IMR-90 (cell line): Measurements from ENCODE around the gene PKDCC. TPM values are rescaled to one million over a fixed set of nuclear protein-coding genes. Genes with fewer than 3 reads are reported as not detected.

Experiments
- ATAC-seq: fragments of 200-7000 bp; cut with Tn5 transposase; 2 replicates; pipeline ENCODE4 v1.9.1; 2020; ENCODE audit warnings: low read depth, mild to moderate bottlenecking, moderate library complexity
- BruUV-seq: library from RNA; stranded (reverse); fragments of 400-500 nt; replicated peaks from 2 replicates; lab custom pipeline; 2021; lab: Mats Ljungman, UMichigan
- CTCF ChIA-PET: fragments of 300-600 bp; formaldehyde crosslinking; extraction: SDS; loops from one replicate; lab custom pipeline; 2021; ENCODE audit warnings: antibody characterized with exemption; lab: Yijun Ruan, JAX
- POLR2A ChIA-PET: fragments of 300-600 bp; sonication (Branson Sonifier 250); formaldehyde crosslinking; loops from one replicate; lab custom pipeline; 2022; ENCODE audit warnings: antibody characterized with exemption; ENCODE audit not compliant: unreplicated experiment; lab: Charles Lee
- DNase-seq: peaks from one replicate; pipeline ENCODE4 v3.0.0; 2013
- H2AFZ ChIP-seq: replicated peaks from 2 replicates; pipeline ENCODE3; 2013; ENCODE audit warnings: low read length, mild to moderate bottlenecking; ENCODE audit not compliant: poor library complexity
- H2AK5ac ChIP-seq: 2 replicates; pipeline ENCODE4 v1.6.1; 2013; ENCODE audit warnings: low read depth, low read length, inconsistent platforms
- H2AK9ac ChIP-seq: replicated peaks from 2 replicates; pipeline ENCODE3; 2013; ENCODE audit warnings: mild to moderate bottlenecking, low read depth, low read length, moderate library complexity; ENCODE audit not compliant: poor library complexity
- H2BK120ac ChIP-seq: 2 replicates; pipeline ENCODE4 v1.6.1; 2013; ENCODE audit warnings: low read depth, low read length, inconsistent platforms
- H2BK15ac ChIP-seq: 3 replicates; pipeline ENCODE4 v1.6.1; 2013; ENCODE audit warnings: low read depth, low read length, inconsistent platforms
- H2BK20ac ChIP-seq: 2 replicates; pipeline ENCODE4 v1.6.1; 2013; ENCODE audit warnings: low read depth, mild to moderate bottlenecking, inconsistent platforms, low read length, moderate library complexity
- H2BK5ac ChIP-seq: 2 replicates; pipeline ENCODE4 v1.6.1; 2013; ENCODE audit warnings: mild to moderate bottlenecking, low read depth, low read length, inconsistent platforms; ENCODE audit not compliant: poor library complexity, severe bottlenecking
- H3K14ac ChIP-seq: replicated peaks from 2 replicates; pipeline ENCODE4 v1.6.1; 2013; ENCODE audit warnings: low read depth, low read length, inconsistent platforms
- H3K18ac ChIP-seq: 2 replicates; pipeline ENCODE4 v1.6.1; 2013; ENCODE audit warnings: low read depth, low read length, control low read depth
- H3K23ac ChIP-seq: 2 replicates; pipeline ENCODE4 v1.6.1; 2013; ENCODE audit warnings: low read depth, low read length, inconsistent platforms
- H3K27ac ChIP-seq: 2 replicates; pipeline ENCODE4 v1.5.1; 2013; ENCODE audit warnings: mild to moderate bottlenecking, control low read depth, low read length; ENCODE audit not compliant: insufficient read depth
- H3K27me3 ChIP-seq: 2 replicates; pipeline ENCODE4 v1.6.1; 2013; ENCODE audit warnings: low read length; ENCODE audit not compliant: control insufficient read depth, insufficient read depth
- H3K36me3 ChIP-seq: 2 replicates; pipeline ENCODE4 v1.6.1; 2013; ENCODE audit warnings: low read length, mixed read lengths; ENCODE audit not compliant: control insufficient read depth, insufficient read depth
- H3K4ac ChIP-seq: 2 replicates; pipeline ENCODE4 v1.6.1; 2013; ENCODE audit warnings: low read depth, low read length, inconsistent platforms
- H3K4me1 ChIP-seq: 2 replicates; pipeline ENCODE4 v1.6.1; 2013; ENCODE audit warnings: low read length, mixed read lengths; ENCODE audit not compliant: control insufficient read depth, insufficient read depth
- H3K4me2 ChIP-seq: 2 replicates; pipeline ENCODE4 v1.6.1; 2013; ENCODE audit warnings: low read depth, mild to moderate bottlenecking, control low read depth, low read length, moderate library complexity
- H3K4me3 ChIP-seq: 2 replicates; pipeline ENCODE4 v1.5.1; 2013; ENCODE audit warnings: low read depth, mild to moderate bottlenecking, control low read depth, low read length, moderate library complexity; ENCODE audit not compliant: insufficient read depth
- H3K56ac ChIP-seq: 2 replicates; pipeline ENCODE4 v1.6.1; 2013; ENCODE audit warnings: low read length, inconsistent platforms; ENCODE audit not compliant: insufficient read depth; ENCODE audit errors: extremely low read depth
- H3K79me1 ChIP-seq, 2 experiments: 2 replicates each; pipeline ENCODE4 v1.6.1; 2013; ENCODE audit warnings: low read length in 2 of 2, inconsistent platforms in 1 of 2, low read depth in 1 of 2
- H3K9ac ChIP-seq: 2 replicates; pipeline ENCODE4 v1.6.1; 2013; ENCODE audit warnings: low read depth, low read length, control low read depth
- H3K9me1 ChIP-seq: 2 replicates; pipeline ENCODE4 v1.6.1; 2013; ENCODE audit warnings: low read length, inconsistent platforms; ENCODE audit not compliant: insufficient read depth
- H3K9me3 ChIP-seq: 2 replicates; pipeline ENCODE4 v1.6.1; 2013; ENCODE audit warnings: low read length; ENCODE audit not compliant: control insufficient read depth, insufficient read depth
- H4K20me1 ChIP-seq: 2 replicates; pipeline ENCODE4 v1.6.1; 2013; ENCODE audit warnings: low read length, inconsistent platforms; ENCODE audit not compliant: insufficient read depth
- H4K5ac ChIP-seq: 2 replicates; pipeline ENCODE4 v1.6.1; 2013; ENCODE audit warnings: mild to moderate bottlenecking, low read depth, low read length, control low read depth
- H4K8ac ChIP-seq, 2 experiments: 2 replicates each; pipeline ENCODE4 v1.6.1; 2013; ENCODE audit warnings: low read depth in 2 of 2, low read length in 2 of 2, control low read depth in 1 of 2, inconsistent platforms in 1 of 2
- H4K91ac ChIP-seq: 2 replicates; pipeline ENCODE4 v1.6.1; 2013; ENCODE audit warnings: low read depth, low read length, inconsistent platforms; ENCODE audit not compliant: insufficient read depth
- BHLHE40 ChIP-seq: fragments of 150-350 bp; IDR thresholded peaks from 2 replicates; pipeline ENCODE4 v1.6.1; 2016; ENCODE audit warnings: mild to moderate bottlenecking, low read depth, low read length
- CEBPB ChIP-seq: IDR thresholded peaks from 2 replicates; pipeline ENCODE4 v1.6.1; 2012; ENCODE audit warnings: low read depth, low read length, improper control_type of control experiment
- CHD1 ChIP-seq: IDR thresholded peaks from 2 replicates; pipeline ENCODE4 v1.6.1; 2012; ENCODE audit warnings: low read depth, low read length, improper control_type of control experiment
- MAZ ChIP-seq: IDR thresholded peaks from 2 replicates; pipeline ENCODE4 v1.6.1; 2012; ENCODE audit warnings: low read depth, mild to moderate bottlenecking, low read length, improper control_type of control experiment, moderate library complexity, borderline replicate concordance
- MXI1 ChIP-seq: IDR thresholded peaks from 2 replicates; pipeline ENCODE4 v1.6.1; 2012; ENCODE audit warnings: low read depth, mild to moderate bottlenecking, low read length, moderate library complexity, borderline replicate concordance
- NFE2L2 ChIP-seq: fragments of 150-350 bp; IDR thresholded peaks from 2 replicates; pipeline ENCODE4 v1.6.1; 2016; ENCODE audit warnings: low read depth, mild to moderate bottlenecking, low read length
- POLR2A ChIP-seq: IDR thresholded peaks from 2 replicates; pipeline ENCODE4 v1.6.1; 2012; ENCODE audit warnings: mild to moderate bottlenecking, low read depth, low read length
- RAD21 ChIP-seq: IDR thresholded peaks from 2 replicates; pipeline ENCODE4 v1.6.1; 2012; ENCODE audit warnings: low read length, improper control_type of control experiment
- RCOR1 ChIP-seq: IDR thresholded peaks from 2 replicates; pipeline ENCODE4 v1.6.1; 2012; ENCODE audit warnings: mild to moderate bottlenecking, low read length, improper control_type of control experiment; ENCODE audit not compliant: insufficient replicate concordance
- RFX5 ChIP-seq: IDR thresholded peaks from 2 replicates; pipeline ENCODE4 v1.8.0; 2012; ENCODE audit warnings: low read depth, mild to moderate bottlenecking, low read length, moderate library complexity
- SMC3 ChIP-seq: fragments of 150-350 bp; IDR thresholded peaks from 2 replicates; pipeline ENCODE4 v1.6.1; 2016; ENCODE audit warnings: low read depth, mild to moderate bottlenecking, antibody characterized with exemption, low read length, moderate library complexity
- WGBS, 2 experiments: methylation state at CpG; one replicate each; pipeline versions ENCODE4 v1.1.5 to v1.1.7; 2013; ENCODE audit warnings: missing lambda C conversion rate in 2 of 2; ENCODE audit not compliant: insufficient read length in 1 of 2; ENCODE audit errors: extremely low coverage in 2 of 2; 5-methylcytosine and 5-hydroxymethylcytosine counted together
- dilution Hi-C: fragments of 300-500 bp; cut with HindIII; formaldehyde crosslinking; loops from one replicate; pipeline ENCODE4 v1.14.3; 2018; ENCODE audit warnings: low sequenced_read_pairs; ENCODE audit not compliant: unreplicated experiment
- in situ Hi-C: fragments of 300-500 bp; cut with MboI; formaldehyde crosslinking; loops from 3 replicates; pipeline ENCODE4 v1.14.3; 2019; ENCODE audit warnings: low sequenced_read_pairs, inconsistent platforms, mixed read lengths
- intact Hi-C: fragments of 100-400 bp; cut with micrococcal nuclease; formaldehyde crosslinking; loops from 2 replicates; pipeline ENCODE4 v1.10.0; 2022
- polyA plus RNA-seq, 3 experiments: library from polyadenylated mRNA; depleted of rRNA; stranded (reverse); fragments of >200 nt; gene quantifications; 2 replicates each; pipeline ENCODE4 v1.2.3, GENCODE V29; 2012; ENCODE audit warnings: low replicate concordance in 1 of 3
- total RNA-seq: library from RNA; depleted of rRNA; stranded (reverse); fragments of >200 nt; gene quantifications from 2 replicates; pipeline ENCODE4 v1.2.3, GENCODE V29; 2012
- TF ChIP-seq, protein P1 (sequence below): fragments of 150-350 bp; IDR thresholded peaks from 2 replicates; pipeline ENCODE4 v1.6.1; 2016; ENCODE audit warnings: low read depth, mild to moderate bottlenecking, low read length, moderate library complexity, borderline replicate concordance
- TF ChIP-seq, protein P2 (sequence below): fragments of 150-350 bp; IDR thresholded peaks from 2 replicates; pipeline ENCODE4 v1.6.1; 2017; ENCODE audit warnings: mild to moderate bottlenecking, antibody characterized with exemption, low read length, low read depth
- TF ChIP-seq, protein P3 (sequence below): conservative IDR thresholded peaks from 2 replicates; pipeline ENCODE4 v1.5.1; 2012; ENCODE audit warnings: mild to moderate bottlenecking, low read depth, low read length, improper control_type of control experiment

The PKDCC gene
- total and polyA plus RNA-seq, 2 of the 4 experiments (the other 2 are of a cell fraction) = 55.6 to 95.7 TPM

DNA sequence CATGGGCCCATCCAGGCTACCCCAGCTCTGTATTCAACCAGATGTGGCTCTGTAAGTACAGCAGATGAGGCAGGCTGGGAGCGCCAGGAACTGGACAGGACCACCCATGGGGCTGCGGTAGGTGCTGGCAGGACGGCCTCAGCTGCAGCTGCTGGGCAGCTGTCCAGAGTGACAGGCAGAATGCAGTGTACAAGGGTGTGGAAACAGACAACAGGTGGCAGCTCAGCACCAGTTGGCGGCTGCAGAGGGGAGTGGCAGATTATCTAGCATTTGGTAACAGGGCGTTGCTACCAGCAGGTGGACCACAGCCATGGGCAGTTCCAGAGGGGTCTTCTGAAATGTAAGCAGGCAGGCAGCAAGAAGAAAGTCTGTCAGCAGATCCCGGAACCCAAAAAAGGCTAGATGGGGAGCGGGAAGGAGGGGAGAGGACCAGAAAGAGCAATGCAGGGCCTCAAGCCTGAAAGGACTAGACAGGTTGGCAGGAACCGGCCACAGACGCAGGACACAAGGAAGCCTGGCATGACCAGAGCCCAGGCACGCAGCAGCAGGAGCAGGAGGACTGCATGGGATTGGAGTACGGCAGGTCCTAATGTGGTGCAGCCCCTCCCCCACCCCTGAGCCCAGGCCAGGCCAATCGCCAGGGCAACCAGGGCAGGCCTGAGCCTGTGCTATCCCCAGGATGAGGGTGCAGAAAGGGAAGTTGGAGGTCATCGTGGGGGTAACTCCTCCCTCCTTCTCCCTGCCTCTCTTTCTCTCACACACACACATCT, 24.7 kb downstream of the PKDCC start:
- peak overlapping the region; percentile 31; the same call in 1 of the 2 replicates for H3K14ac ChIP-seq
- H3K56ac ChIP-seq = no peak overlapping the region
- ChIA-PET POLR2A (no interaction called here), CTCF (no interaction called here)
- in situ Hi-C loops = no loop called here
- H3K27me3 ChIP-seq = no peaks in the 10 kb centered on the region
- no peaks in the 10 kb centered on the region for H4K20me1 ChIP-seq
- ATAC-seq (peak; percentile 10; the same call in 1 of the 2 replicates), DNase-seq (peak; percentile 48)
- H3K9me1 ChIP-seq = peaks cover 9% of the 10 kb centered on the region; the same call in 1 of the 2 replicates
- peak overlapping the region; percentile 46 for H3K4ac ChIP-seq
- H2BK20ac ChIP-seq = peak overlapping the region; percentile 44; the same call in 1 of the 2 replicates
- dilution Hi-C loops = no loop called here
- no peak overlapping the region for H3K4me2 ChIP-seq
- H2BK15ac ChIP-seq = peak overlapping the region; percentile 86; the same call in 1 of the 3 replicates
- H3K18ac ChIP-seq = peak overlapping the region; percentile 86; the same call in 1 of the 2 replicates
- no peak overlapping the region for H3K9ac ChIP-seq
- no TSS peak for BruUV-seq
- intact Hi-C loops = no loop called here
- peak overlapping the region; percentile 91; the same call in 1 of the 2 replicates for H3K27ac ChIP-seq
- H2BK5ac ChIP-seq = no peak overlapping the region
- peak overlapping the region; percentile 40; the same call in 1 of the 2 replicates for H4K91ac ChIP-seq
- H2BK120ac ChIP-seq = peak overlapping the region; percentile 81; the same call in 1 of the 2 replicates
- H3K4me3 ChIP-seq = no peak overlapping the region
- H3K23ac ChIP-seq = no peak overlapping the region
- peaks cover 26% of the 10 kb centered on the region for H3K4me1 ChIP-seq
- peak overlapping the region; percentile 50; the same call in 1 of the 2 replicates for H2AK5ac ChIP-seq
- H4K8ac ChIP-seq = peak overlapping the region; percentile 9 to 51; a peak in 2 of 4 replicates
- no peaks in the 10 kb centered on the region for H3K79me1 ChIP-seq
- H2AK9ac ChIP-seq = peak overlapping the region; percentile 48
- no peaks in the 10 kb centered on the region for H3K36me3 ChIP-seq
- 64% methylated on average over 10 of the region's 13 CpGs; no CpG with 5 or more reads in 1 of the 2 experiments for WGBS, 2 experiments
- 0 out of 2 replicates have a peak, but pooled peaks cover 2% of the 10 kb centered on the region for H3K9me3 ChIP-seq
- no peak overlapping the region; the same call in 1 of the 2 replicates for H4K5ac ChIP-seq
- peak overlapping the region; percentile 49 for H2AFZ ChIP-seq
- TF ChIP-seq RCOR1 = no peak
- TF ChIP-seq SMC3 = no peak
- TF ChIP-seq MAZ = no peak
- no peak for TF ChIP-seq NFE2L2
- TF ChIP-seq RFX5 = no peak
- no peak for TF ChIP-seq CEBPB
- TF ChIP-seq, protein P1, sequence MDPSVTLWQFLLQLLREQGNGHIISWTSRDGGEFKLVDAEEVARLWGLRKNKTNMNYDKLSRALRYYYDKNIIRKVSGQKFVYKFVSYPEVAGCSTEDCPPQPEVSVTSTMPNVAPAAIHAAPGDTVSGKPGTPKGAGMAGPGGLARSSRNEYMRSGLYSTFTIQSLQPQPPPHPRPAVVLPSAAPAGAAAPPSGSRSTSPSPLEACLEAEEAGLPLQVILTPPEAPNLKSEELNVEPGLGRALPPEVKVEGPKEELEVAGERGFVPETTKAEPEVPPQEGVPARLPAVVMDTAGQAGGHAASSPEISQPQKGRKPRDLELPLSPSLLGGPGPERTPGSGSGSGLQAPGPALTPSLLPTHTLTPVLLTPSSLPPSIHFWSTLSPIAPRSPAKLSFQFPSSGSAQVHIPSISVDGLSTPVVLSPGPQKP = no peak
- TF ChIP-seq CHD1 = no peak
- TF ChIP-seq BHLHE40 = no peak
- TF ChIP-seq POLR2A = no peak
- TF ChIP-seq, protein P2, sequence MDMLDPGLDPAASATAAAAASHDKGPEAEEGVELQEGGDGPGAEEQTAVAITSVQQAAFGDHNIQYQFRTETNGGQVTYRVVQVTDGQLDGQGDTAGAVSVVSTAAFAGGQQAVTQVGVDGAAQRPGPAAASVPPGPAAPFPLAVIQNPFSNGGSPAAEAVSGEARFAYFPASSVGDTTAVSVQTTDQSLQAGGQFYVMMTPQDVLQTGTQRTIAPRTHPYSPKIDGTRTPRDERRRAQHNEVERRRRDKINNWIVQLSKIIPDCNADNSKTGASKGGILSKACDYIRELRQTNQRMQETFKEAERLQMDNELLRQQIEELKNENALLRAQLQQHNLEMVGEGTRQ = no peak
- no peak for TF ChIP-seq MXI1
- no peak for TF ChIP-seq RAD21
- TF ChIP-seq, protein P3, sequence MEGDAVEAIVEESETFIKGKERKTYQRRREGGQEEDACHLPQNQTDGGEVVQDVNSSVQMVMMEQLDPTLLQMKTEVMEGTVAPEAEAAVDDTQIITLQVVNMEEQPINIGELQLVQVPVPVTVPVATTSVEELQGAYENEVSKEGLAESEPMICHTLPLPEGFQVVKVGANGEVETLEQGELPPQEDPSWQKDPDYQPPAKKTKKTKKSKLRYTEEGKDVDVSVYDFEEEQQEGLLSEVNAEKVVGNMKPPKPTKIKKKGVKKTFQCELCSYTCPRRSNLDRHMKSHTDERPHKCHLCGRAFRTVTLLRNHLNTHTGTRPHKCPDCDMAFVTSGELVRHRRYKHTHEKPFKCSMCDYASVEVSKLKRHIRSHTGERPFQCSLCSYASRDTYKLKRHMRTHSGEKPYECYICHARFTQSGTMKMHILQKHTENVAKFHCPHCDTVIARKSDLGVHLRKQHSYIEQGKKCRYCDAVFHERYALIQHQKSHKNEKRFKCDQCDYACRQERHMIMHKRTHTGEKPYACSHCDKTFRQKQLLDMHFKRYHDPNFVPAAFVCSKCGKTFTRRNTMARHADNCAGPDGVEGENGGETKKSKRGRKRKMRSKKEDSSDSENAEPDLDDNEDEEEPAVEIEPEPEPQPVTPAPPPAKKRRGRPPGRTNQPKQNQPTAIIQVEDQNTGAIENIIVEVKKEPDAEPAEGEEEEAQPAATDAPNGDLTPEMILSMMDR = no peak
